Stomach (tissue), 4 donors: ENCODE results near the gene PHKB.

ENCODE experiments used
- EP300 ChIP-seq: sonication (generic); formaldehyde crosslinking; IDR thresholded peaks from one replicate; pipeline ENCODE4 v1.6.1; 2017; ENCODE audit warnings: antibody characterized with exemption
- POLR2A ChIP-seq, 4 donors: fragments of 450-650 bp; IDR thresholded peaks; one replicate each; pipeline ENCODE4 v1.6.1; 2016; ENCODE audit warnings: antibody characterized with exemption in 4 of 4, control low read depth in 2 of 4, mild to moderate bottlenecking in 1 of 4, moderate library complexity in 1 of 4
- POLR2AphosphoS5 ChIP-seq, 3 donors: sonication (generic); formaldehyde crosslinking; IDR thresholded peaks; one replicate each; pipeline ENCODE4 v1.6.1; 2016; ENCODE audit warnings: antibody characterized with exemption in 3 of 3
- TF ChIP-seq, protein P1 (sequence below), 7 experiments: fragments of 450-650 bp in 4 of 7; fragments of 200-600 bp in 3 of 7; sonication (generic) in 3 of 7; IDR thresholded peaks; one replicate each; pipeline ENCODE4 v1.5.1; 2016 to 2019; ENCODE audit warnings: antibody characterized with exemption in 7 of 7, control low read depth in 2 of 7, mild to moderate bottlenecking in 1 of 7

DNA sequence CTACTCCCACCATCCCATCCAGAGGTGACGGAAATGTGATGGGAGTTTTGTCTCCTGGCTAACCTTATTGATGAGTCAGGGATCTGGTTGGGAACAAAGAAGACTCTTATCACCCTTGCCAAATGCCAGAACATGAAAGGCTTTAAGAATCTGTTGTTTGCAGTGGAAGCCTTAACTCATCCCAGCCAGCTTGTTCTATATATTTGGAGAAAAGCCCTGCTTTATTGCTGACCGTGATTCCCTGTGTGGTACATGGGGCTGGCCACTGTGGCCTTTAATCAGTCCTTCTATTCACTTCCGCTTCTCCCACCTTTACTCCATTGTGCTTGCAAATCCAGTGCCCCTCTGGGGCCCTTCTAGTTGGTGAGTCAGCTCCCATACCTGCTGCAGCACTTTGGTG is 156.6 kb downstream of the PHKB start:
- TF ChIP-seq, protein P1, sequence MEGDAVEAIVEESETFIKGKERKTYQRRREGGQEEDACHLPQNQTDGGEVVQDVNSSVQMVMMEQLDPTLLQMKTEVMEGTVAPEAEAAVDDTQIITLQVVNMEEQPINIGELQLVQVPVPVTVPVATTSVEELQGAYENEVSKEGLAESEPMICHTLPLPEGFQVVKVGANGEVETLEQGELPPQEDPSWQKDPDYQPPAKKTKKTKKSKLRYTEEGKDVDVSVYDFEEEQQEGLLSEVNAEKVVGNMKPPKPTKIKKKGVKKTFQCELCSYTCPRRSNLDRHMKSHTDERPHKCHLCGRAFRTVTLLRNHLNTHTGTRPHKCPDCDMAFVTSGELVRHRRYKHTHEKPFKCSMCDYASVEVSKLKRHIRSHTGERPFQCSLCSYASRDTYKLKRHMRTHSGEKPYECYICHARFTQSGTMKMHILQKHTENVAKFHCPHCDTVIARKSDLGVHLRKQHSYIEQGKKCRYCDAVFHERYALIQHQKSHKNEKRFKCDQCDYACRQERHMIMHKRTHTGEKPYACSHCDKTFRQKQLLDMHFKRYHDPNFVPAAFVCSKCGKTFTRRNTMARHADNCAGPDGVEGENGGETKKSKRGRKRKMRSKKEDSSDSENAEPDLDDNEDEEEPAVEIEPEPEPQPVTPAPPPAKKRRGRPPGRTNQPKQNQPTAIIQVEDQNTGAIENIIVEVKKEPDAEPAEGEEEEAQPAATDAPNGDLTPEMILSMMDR (IDR thresholded peaks at IDR 0.05), result no peak
- no peak for TF ChIP-seq POLR2A (IDR thresholded peaks at IDR 0.05)
- no peak for TF ChIP-seq POLR2AphosphoS5 (IDR thresholded peaks at IDR 0.05)
- TF ChIP-seq EP300, result no peak
